Right lobe of liver (tissue), 6 donors: ENCODE results near the gene TBCA. TPM values are rescaled to one million over a fixed set of nuclear protein-coding genes. Genes with fewer than 3 reads are reported as not detected.
A peak's percentile ranks its signal among the peaks of the same experiment; 100 is the strongest.

Experiments
- ATAC-seq, 4 donors: fragments of 200-7000 bp; cut with Tn5 transposase; one replicate each; pipeline ENCODE4 v1.9.1; 2020; ENCODE audit warnings: mild to moderate bottlenecking in 4 of 4, moderate library complexity in 4 of 4
- DNase-seq, 3 donors: peaks; one replicate each; pipeline ENCODE4 v3.0.0-alpha.2; 2020
- H3K27ac ChIP-seq, 3 donors: fragments of 200-600 bp; one replicate each; pipeline ENCODE4 v1.8.0; 2022
- H3K27me3 ChIP-seq, 2 donors: fragments of 200-600 bp; one replicate each; pipeline ENCODE4 v1.8.0; 2022
- H3K36me3 ChIP-seq, 4 donors: fragments of 200-600 bp; sonication (generic) in 1 of 4; one replicate each; pipeline versions ENCODE4 v1.5.1 to v1.8.0; 2017 to 2022; ENCODE audit warnings: control low read depth in 1 of 4
- H3K4me1 ChIP-seq, 4 donors: fragments of 200-600 bp; sonication (generic) in 1 of 4; one replicate each; pipeline versions ENCODE4 v1.5.1 to v1.8.0; 2017 to 2022; ENCODE audit warnings: control low read depth in 1 of 4
- H3K4me3 ChIP-seq, 3 donors: fragments of 200-600 bp; one replicate each; pipeline ENCODE4 v1.8.0; 2022
- H3K9me3 ChIP-seq, 4 donors: fragments of 200-600 bp; sonication (generic) in 1 of 4; one replicate each; pipeline versions ENCODE4 v1.5.1 to v1.8.0; 2017 to 2022; ENCODE audit warnings: control low read depth in 1 of 4
- CTCF ChIP-seq, 4 donors: fragments of 200-600 bp in 3 of 4; fragments of 450-650 bp in 1 of 4; IDR thresholded peaks; one replicate each; pipeline versions ENCODE4 v1.5.1 to v1.8.0; 2016 to 2022; ENCODE audit warnings: antibody characterized with exemption in 4 of 4, mild to moderate bottlenecking in 2 of 4
- POLR2A ChIP-seq: fragments of 450-650 bp; IDR thresholded peaks from one replicate; pipeline ENCODE4 v1.6.1; 2017; ENCODE audit warnings: antibody characterized with exemption, mild to moderate bottlenecking
- WGBS: methylation state at CpG from one replicate; pipeline ENCODE4 v1.1.6; 2018; ENCODE audit warnings: low coverage, low lambda C conversion rate; ENCODE audit not compliant: insufficient coverage; ENCODE audit errors: missing lambda C conversion rate; 5-methylcytosine and 5-hydroxymethylcytosine counted together
- intact Hi-C, 2 donors: fragments of 100-400 bp; cut with DNase I; formaldehyde crosslinking; loops; one replicate each; pipeline versions ENCODE4 v1.11.2 to v1.14.1; 2022
- total RNA-seq, 6 experiments: library from RNA; depleted of rRNA in 2 of 6; stranded (reverse); fragments of >200 nt in 2 of 6; fragmentation: NEBNext Ultra II Directional in 3 of 6; extraction: Animal tissue kit (Norgen Biotek cat#: 25700) in 3 of 6; gene quantifications; one replicate each; pipeline versions ENCODE4 v1.1.0 to v1.2.4, GENCODE V29; 2016 to 2023
- donor health status: DM: no; HTN: yes; CAD: no.
- donor health status: DM: no; HTN: no; CAD: no.
- donor health status: DM: no; HTN: no; CAD: no.
- donor health status: DM: no; HTN: yes; CAD: no.
- donor health status: DM: no; HTN: yes; CAD: no.

Gene TBCA
- total RNA-seq, 6 experiments from 2014 or later: 92.1 to 165 (median 127) TPM

- 54% methylated on average over 2 of the region's 2 CpGs for WGBS
- Histone ChIP-seq H3K4me1 (peaks cover 0 to 8% (median 0%) of the 10 kb centered on the region in 4 donors), H3K27me3 (no peaks in the 10 kb centered on the region), H3K27ac (no peak overlapping the region), H3K9me3 (no peaks in the 10 kb centered on the region), H3K4me3 (no peak overlapping the region), H3K36me3 (peaks cover 0 to 1% (median 0%) of the 10 kb centered on the region in 4 donors)
- no peak for TF ChIP-seq CTCF (IDR thresholded peaks at IDR 0.05)
- no peak for TF ChIP-seq POLR2A
- intact Hi-C loops: no loop called here
- DNase-seq: no peak
- ATAC-seq: no peak
These were observed 28.0 kb downstream of the TBCA start for GRCh38 chr5:77748160-77748559.

GRCh38 chr5:77744116-77744515 is 32.0 kb downstream of the TBCA start:
- Histone ChIP-seq H3K4me1 (peaks cover 0 to 8% (median 0%) of the 10 kb centered on the region in 4 donors), H3K27ac (no peak overlapping the region), H3K4me3 (no peak overlapping the region), H3K9me3 (no peaks in the 10 kb centered on the region), H3K27me3 (no peaks in the 10 kb centered on the region), H3K36me3 (peaks cover 0 to 1% (median 0%) of the 10 kb centered on the region in 4 donors)
- DNase-seq: no peak
- no peak for TF ChIP-seq CTCF (IDR thresholded peaks at IDR 0.05)
- no peak for TF ChIP-seq POLR2A
- intact Hi-C loops: no loop called here
- peak in 1 of 4 donors; percentile 29 for ATAC-seq
- WGBS: 50% methylated on average over 2 of the region's 2 CpGs

DNA sequence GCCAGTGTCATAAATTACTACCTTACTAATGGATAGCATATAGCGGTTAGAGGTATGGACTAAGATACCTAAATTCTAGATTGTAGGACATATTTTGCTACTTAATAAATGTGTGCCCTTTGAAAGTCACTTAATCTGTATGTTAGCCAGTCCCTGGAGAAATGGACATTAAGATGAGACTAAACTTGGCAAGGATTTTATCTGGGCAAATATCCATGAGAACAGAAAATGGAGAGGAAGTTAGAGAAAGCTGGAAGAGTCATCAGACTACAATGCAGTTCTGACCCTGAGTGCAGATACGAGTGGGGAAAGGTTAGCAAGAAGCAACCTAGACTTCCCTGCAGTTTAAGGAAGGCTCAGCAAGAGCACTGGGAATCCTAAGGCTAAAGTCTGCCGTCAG is 33.0 kb downstream of the TBCA start:
- Histone ChIP-seq H3K36me3 (peaks cover 0 to 1% (median 0%) of the 10 kb centered on the region in 4 donors), H3K4me3 (no peak overlapping the region), H3K9me3 (no peaks in the 10 kb centered on the region), H3K27ac (no peak overlapping the region), H3K4me1 (peaks cover 0 to 8% (median 0%) of the 10 kb centered on the region in 4 donors), H3K27me3 (no peaks in the 10 kb centered on the region)
- WGBS: 85% methylated on average over 2 of the region's 3 CpGs
- ATAC-seq (peak; percentile 38 to 46 (median 38)), DNase-seq (no peak)
- TF ChIP-seq CTCF (IDR thresholded peaks at IDR 0.05) (no peak), POLR2A (no peak)
- intact Hi-C loops: no loop called here

DNA sequence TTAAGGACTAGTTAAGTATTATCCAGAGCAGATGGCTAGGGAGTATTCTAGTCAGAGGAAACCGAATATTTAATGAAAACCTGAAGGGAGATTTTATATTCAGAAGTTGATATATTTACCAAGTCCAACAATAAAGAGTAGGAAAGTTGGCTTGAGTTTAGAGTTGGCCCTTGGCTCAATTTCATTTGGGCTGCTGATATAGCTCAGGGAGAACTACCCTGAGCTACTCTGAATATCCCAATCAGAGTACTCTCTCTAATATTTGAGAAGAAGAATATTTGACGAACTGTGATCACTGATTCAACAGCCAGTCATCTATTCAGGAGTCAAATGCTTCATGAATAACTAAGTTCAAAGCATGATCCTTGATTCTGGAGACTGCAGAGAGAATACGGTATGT is 34.5 kb downstream of the TBCA start:
- WGBS: 97% methylated on average over 3 of the region's 3 CpGs
- Histone ChIP-seq H3K27ac (no peak overlapping the region), H3K4me3 (no peak overlapping the region), H3K27me3 (no peaks in the 10 kb centered on the region), H3K9me3 (no peaks in the 10 kb centered on the region), H3K36me3 (peaks cover 0 to 1% (median 0%) of the 10 kb centered on the region in 4 donors), H3K4me1 (peaks cover 0 to 8% (median 0%) of the 10 kb centered on the region in 4 donors)
- intact Hi-C loops: no loop called here
- DNase-seq (no peak), ATAC-seq (no peak)
- TF ChIP-seq CTCF (IDR thresholded peaks at IDR 0.05) (no peak), POLR2A (no peak)

GRCh38 chr5:77734885-77735284 is 41.3 kb downstream of the TBCA start:
- Histone ChIP-seq H3K27me3 (no peaks in the 10 kb centered on the region), H3K4me1 (no peaks in the 10 kb centered on the region), H3K36me3 (no peaks in the 10 kb centered on the region), H3K9me3 (no peaks in the 10 kb centered on the region), H3K4me3 (no peak overlapping the region), H3K27ac (no peak overlapping the region)
- 92% methylated on average over 2 of the region's 2 CpGs for WGBS
- TF ChIP-seq POLR2A: no peak
- TF ChIP-seq CTCF (IDR thresholded peaks at IDR 0.05): no peak
- DNase-seq (no peak), ATAC-seq (no peak)
- intact Hi-C loops: no loop called here
